ENCODE results near the gene ZNF841. TPM values are rescaled to one million over a fixed set of nuclear protein-coding genes. Genes with fewer than 3 reads are reported as not detected.

ZNF841 gene
- total and polyA plus RNA-seq, 2 donors (not counting 3 experiments of a cell fraction or from before 2014, with no cell fraction given) = 5.2 to 17.7 TPM

DNA sequence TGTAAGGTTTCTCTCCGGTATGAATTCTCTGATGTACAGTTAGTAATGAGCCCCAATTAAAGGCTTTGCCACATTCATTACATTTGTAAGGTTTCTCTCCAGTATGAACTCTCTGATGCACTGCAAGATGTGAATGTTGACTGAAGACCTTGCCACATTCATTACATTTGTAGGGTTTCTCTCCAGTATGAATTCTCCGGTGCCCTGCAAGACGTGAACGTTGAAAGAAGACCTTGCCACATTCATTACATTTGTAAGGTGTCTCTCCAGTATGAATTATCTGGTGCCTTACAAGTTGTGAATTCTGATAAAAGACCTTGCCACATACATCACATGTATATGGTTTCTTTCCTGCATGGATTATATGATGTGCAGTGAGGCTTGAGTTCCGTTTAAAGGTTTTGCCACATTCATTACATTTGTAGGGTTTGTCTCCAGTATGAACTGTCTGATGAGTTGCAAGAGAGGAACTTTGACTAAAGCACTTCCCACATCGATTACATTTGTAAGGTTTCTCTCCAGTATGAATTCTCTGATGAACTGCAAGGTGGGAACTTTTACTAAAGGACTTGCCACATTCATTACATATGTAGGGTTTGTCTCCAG is 29.2 kb downstream of the ZNF841 start:
- ChIA-PET CTCF (no interaction called here), POLR2A (no interaction called here)
- Histone ChIP-seq H3K4me1 (ENCODE audit: control insufficient read depth, extremely low read depth, insufficient read depth, low read length) (no peaks in the 10 kb centered on the region), H3K4me2 (ENCODE audit: insufficient read depth, low read length) (no peak overlapping the region), H3K79me2 (ENCODE audit: control insufficient read depth, insufficient read depth, low read length) (peaks cover 4% of the 10 kb centered on the region), H3K9me1 (replicated peaks; ENCODE audit: control insufficient read depth, extremely low read depth, insufficient read depth, low read length) (no peaks in the 10 kb centered on the region), H4K20me1 (replicated peaks; ENCODE audit: control insufficient read depth, extremely low read depth, insufficient read depth, low read length) (peaks cover 3% of the 10 kb centered on the region), H2AFZ (ENCODE audit: low read depth, low read length) (no peak overlapping the region), H3K9ac (replicated peaks; ENCODE audit: extremely low read depth, insufficient read depth, low read length) (no peak overlapping the region), H3K9me3 (replicated peaks; ENCODE audit: control insufficient read depth, insufficient read depth, low read length) (peaks cover 27% of the 10 kb centered on the region), H3K27me3 (ENCODE audit: control insufficient read depth in 2 of 2, insufficient read depth in 2 of 2, low read length in 2 of 2) (no peaks in the 10 kb centered on the region), H3K36me3 (ENCODE audit: control insufficient read depth in 2 of 2, extremely low read depth in 1 of 2, insufficient read depth in 2 of 2, low read length in 2 of 2) (peaks cover 0 to 23% of the 10 kb centered on the region in 2 experiments), H3K4me3 (replicated peaks in 1 of 3; ENCODE audit: insufficient read depth in 1 of 3, low read depth in 1 of 3, low read length in 3 of 3) (no peak overlapping the region), H3K27ac (ENCODE audit: insufficient read depth, low read depth, low read length) (no peak overlapping the region)
- DNase-seq (ENCODE audit: low read depth, low spot score) (no peak), FAIRE-seq (no peak)
- no TSS peak for BruUV-seq (replicated peaks)
- intact Hi-C loops (cut with micrococcal nuclease) = no loop called here
- no peak for TF ChIP-seq MYC (IDR thresholded peaks at IDR 0.05; ENCODE audit: low read depth, low read length)
- TF ChIP-seq, protein P1, sequence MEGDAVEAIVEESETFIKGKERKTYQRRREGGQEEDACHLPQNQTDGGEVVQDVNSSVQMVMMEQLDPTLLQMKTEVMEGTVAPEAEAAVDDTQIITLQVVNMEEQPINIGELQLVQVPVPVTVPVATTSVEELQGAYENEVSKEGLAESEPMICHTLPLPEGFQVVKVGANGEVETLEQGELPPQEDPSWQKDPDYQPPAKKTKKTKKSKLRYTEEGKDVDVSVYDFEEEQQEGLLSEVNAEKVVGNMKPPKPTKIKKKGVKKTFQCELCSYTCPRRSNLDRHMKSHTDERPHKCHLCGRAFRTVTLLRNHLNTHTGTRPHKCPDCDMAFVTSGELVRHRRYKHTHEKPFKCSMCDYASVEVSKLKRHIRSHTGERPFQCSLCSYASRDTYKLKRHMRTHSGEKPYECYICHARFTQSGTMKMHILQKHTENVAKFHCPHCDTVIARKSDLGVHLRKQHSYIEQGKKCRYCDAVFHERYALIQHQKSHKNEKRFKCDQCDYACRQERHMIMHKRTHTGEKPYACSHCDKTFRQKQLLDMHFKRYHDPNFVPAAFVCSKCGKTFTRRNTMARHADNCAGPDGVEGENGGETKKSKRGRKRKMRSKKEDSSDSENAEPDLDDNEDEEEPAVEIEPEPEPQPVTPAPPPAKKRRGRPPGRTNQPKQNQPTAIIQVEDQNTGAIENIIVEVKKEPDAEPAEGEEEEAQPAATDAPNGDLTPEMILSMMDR (IDR thresholded peaks at IDR 0.05; ENCODE audit: extremely low read depth in 1 of 2, insufficient read depth in 1 of 2, low read depth in 1 of 2, low read length in 2 of 2) = no peak
- TF ChIP-seq EZH2 (IDR thresholded peaks at IDR 0.05; ENCODE audit: borderline replicate concordance, low read depth, low read length, severe bottlenecking) = no peak
- no peak for TF ChIP-seq POLR2AphosphoS5 (IDR thresholded peaks at IDR 0.05; ENCODE audit: insufficient read depth, low read depth, low read length)
- TF ChIP-seq POLR2A (IDR thresholded peaks at IDR 0.05; ENCODE audit: low read depth, low read length) = no peak
- TF ChIP-seq MAX (IDR thresholded peaks at IDR 0.05; ENCODE audit: insufficient read depth, insufficient read length) = no peak
- no peak for TF ChIP-seq GATA2 (IDR thresholded peaks at IDR 0.05; ENCODE audit: insufficient read depth, insufficient read length, low read depth, low read length)
- TF ChIP-seq FOS (IDR thresholded peaks at IDR 0.05; ENCODE audit: borderline replicate concordance, insufficient read depth, low read length) = no peak
- no peak for TF ChIP-seq JUN (IDR thresholded peaks at IDR 0.05; ENCODE audit: borderline replicate concordance, insufficient read depth, insufficient read length, low read depth)
- dilution Hi-C loops (cut with MboI; ENCODE audit: extremely low pct_ligation_motif_present, low sequenced_read_pairs) = no loop called here
